Mucosa of rectum (tissue), 2 donors: ENCODE measurements around the gene C11orf21.

Experiments
- H3K27ac ChIP-seq, 2 donors: one replicate each; pipeline ENCODE4 v1.7.0; 2013; ENCODE audit warnings: inconsistent platforms in 2 of 2, low read depth in 2 of 2, low read length in 2 of 2
- H3K27me3 ChIP-seq, 2 donors: one replicate each; pipeline ENCODE4 v1.7.0; 2013; ENCODE audit warnings: low read length in 2 of 2; ENCODE audit not compliant: control insufficient read depth in 2 of 2, insufficient read depth in 2 of 2
- H3K36me3 ChIP-seq, 2 donors: one replicate each; pipeline ENCODE4 v1.7.0; 2013; ENCODE audit warnings: low read length in 2 of 2; ENCODE audit not compliant: control insufficient read depth in 2 of 2, insufficient read depth in 2 of 2
- H3K4me1 ChIP-seq, 2 donors: one replicate each; pipeline ENCODE4 v1.7.0; 2013; ENCODE audit warnings: low read length in 2 of 2, mild to moderate bottlenecking in 1 of 2; ENCODE audit not compliant: control insufficient read depth in 2 of 2, insufficient read depth in 2 of 2
- H3K4me3 ChIP-seq, 2 donors: one replicate each; pipeline ENCODE4 v1.7.0; 2013; ENCODE audit warnings: low read length in 2 of 2
- H3K9ac ChIP-seq, 2 donors: one replicate each; pipeline ENCODE4 v1.7.0; 2013; ENCODE audit warnings: low read length in 2 of 2, low read depth in 1 of 2, mild to moderate bottlenecking in 1 of 2
- H3K9me3 ChIP-seq, 2 donors: one replicate each; pipeline ENCODE4 v1.7.0; 2013; ENCODE audit warnings: low read length in 2 of 2; ENCODE audit not compliant: control insufficient read depth in 2 of 2
- donor health status: healthy.
- donor health status: Normal muscosa, but diverticular disease.

C11orf21 gene

DNA sequence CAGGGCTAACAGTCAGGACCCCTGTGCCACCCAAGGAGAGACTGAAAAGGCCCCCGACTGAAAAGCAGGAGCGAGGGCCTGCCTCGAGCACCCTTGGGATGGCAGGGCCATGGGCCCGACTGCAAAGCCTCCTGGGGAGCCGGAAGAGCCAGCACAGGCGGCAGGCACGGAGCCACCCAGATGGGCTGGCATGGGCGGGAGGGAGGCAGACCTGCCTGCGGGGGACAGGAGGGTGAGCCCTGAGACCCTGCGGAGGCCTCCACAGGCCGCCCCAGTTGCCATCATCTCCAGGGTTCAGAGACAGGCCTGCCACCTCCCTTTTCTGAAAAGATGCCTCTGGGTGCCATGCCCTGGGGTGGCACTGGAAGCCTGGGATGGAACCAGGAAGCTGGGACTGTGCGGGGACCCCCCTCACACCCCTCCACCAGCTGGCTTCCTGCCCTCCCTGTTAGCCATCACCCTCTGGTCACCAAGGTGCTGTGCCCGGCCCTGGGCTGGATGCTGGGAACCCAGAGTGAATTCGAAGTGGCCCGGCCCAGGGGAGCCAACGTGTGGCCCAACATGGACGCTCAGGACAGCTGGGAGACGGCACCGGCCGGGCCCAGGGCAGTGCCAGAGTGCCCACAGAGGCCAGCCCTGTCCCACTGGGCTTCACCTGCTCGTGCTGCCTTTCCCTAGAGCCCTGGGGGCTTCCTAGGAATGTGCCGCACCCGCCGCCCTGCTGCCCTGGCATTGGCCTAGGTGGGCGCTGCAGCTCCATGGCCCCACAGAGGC is 13.9 kb upstream of the C11orf21 start:
- H3K27ac ChIP-seq: peak overlapping the region; percentile 16 to 22
- no peak overlapping the region for H3K4me3 ChIP-seq
- H3K4me1 ChIP-seq: peaks cover 4 to 9% of the 10 kb centered on the region in 2 donors
- H3K9me3 ChIP-seq: no peaks in the 10 kb centered on the region
- no peak overlapping the region for H3K9ac ChIP-seq
- H3K36me3 ChIP-seq: no peaks in the 10 kb centered on the region
- H3K27me3 ChIP-seq: peaks cover 0 to 2% of the 10 kb centered on the region in 2 donors

DNA sequence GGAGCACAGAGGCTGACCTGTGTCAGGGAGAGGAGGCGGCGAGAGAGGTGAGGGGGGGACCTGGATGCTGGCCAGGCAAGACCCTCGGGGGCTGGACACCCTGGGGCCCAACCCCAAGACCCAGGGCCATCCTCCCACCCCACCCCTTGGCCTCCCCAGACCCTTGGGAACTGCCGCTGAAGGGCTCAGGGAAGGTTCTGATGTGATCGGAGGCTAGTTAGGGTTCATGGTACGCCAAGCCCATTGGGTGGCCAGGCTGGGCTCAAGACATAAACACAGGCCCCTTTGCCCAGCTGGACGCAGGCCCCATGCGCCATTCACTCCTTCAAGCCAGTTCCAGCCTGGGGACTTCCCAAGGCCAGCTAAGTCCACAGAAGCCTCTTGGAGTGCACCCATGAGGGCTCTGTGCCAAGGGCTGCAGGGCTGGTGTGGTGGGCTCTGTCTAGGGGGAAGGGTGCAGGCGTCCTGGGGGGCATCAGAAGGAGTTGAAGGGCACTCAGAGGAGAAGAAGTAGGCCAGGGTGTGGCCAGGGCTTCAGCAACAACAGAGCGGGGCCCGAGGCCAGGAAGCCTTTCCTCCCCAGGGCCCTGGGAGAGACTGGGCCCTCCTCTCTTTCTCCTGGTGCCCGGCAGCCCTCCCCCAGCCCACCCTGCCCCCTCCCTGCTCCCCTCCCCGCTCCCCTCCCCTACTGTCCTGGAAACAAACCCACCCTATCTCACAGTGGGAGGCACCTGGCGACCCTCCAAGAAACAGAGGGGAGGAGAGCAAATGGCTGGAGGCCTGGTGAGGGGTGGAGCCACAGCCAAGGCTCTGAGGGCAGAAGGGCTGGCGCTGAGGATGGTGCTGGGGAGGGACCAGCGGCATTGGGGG is 13.0 kb upstream of the C11orf21 start:
- H3K4me1 ChIP-seq: peaks cover 4 to 9% of the 10 kb centered on the region in 2 donors
- H3K27ac ChIP-seq: peak overlapping the region; percentile 58 to 75
- H3K27me3 ChIP-seq: peaks cover 0 to 2% of the 10 kb centered on the region in 2 donors
- no peak overlapping the region for H3K9ac ChIP-seq
- no peak overlapping the region for H3K4me3 ChIP-seq
- no peaks in the 10 kb centered on the region for H3K9me3 ChIP-seq
- H3K36me3 ChIP-seq: no peaks in the 10 kb centered on the region

GRCh38 chr11:2314136-2314524 is 12.4 kb upstream of the C11orf21 start:
- H3K36me3 ChIP-seq: no peaks in the 10 kb centered on the region
- no peak overlapping the region for H3K9ac ChIP-seq
- H3K27me3 ChIP-seq: peaks cover 0 to 2% of the 10 kb centered on the region in 2 donors
- no peaks in the 10 kb centered on the region for H3K9me3 ChIP-seq
- peaks cover 4 to 9% of the 10 kb centered on the region in 2 donors for H3K4me1 ChIP-seq
- H3K4me3 ChIP-seq: no peak overlapping the region
- peak overlapping the region; percentile 58 to 75 for H3K27ac ChIP-seq

DNA sequence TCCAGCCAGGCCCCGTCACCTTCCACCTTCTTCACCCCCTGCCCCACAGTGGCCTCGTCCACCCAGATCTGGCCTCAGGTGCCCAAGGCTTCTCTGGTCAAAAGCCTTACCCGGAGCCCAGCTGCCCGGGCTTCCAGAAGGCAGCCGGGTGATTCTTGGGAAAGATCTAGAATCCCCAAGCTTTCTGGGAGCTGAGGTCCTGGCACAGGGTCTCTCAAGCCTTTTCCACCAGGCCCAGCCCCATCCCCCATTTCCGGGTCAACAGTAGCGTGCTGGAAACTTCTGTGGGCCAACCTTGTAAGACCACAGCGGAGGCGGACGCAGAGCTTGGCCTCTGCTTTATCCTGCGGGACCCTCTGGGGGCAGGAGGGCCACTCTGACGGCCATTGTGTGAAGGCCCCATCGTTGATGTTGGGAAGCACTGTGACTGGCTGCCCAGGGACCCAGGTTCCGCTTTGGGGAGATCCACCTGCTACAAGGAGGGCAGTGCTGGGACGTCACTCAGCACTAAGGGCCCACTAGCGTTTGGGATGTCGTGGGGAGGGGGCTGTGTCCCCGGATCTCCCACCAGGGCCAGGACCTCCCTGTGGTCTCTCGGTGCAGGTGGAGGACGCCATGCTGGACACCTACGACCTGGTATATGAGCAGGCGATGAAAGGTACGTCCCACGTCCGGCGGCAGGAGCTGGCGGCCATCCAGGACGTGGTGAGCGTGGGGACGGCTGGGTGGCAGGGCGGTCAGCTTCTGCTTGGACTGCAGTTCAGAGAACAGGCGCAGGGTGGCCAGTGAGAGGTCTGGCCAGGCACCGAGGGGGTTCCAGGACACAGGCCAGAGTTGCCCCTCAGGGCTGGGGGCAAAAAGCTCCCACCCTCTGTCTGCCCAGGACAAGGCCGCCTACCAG is 11.6 kb upstream of the C11orf21 start:
- Histone ChIP-seq H3K4me1 (peaks cover 4 to 9% of the 10 kb centered on the region in 2 donors), H3K9ac (no peak overlapping the region), H3K4me3 (no peak overlapping the region), H3K9me3 (no peaks in the 10 kb centered on the region), H3K27me3 (peaks cover 0 to 2% of the 10 kb centered on the region in 2 donors), H3K36me3 (no peaks in the 10 kb centered on the region), H3K27ac (no peak overlapping the region)

GRCh38 chr11:2312232-2313042 is 10.7 kb upstream of the C11orf21 start:
- peaks cover 4 to 9% of the 10 kb centered on the region in 2 donors for H3K4me1 ChIP-seq

GRCh38 chr11:2311353-2312133 is 9.8 kb upstream of the C11orf21 start:
- H3K36me3 ChIP-seq: no peaks in the 10 kb centered on the region
- peak overlapping the region in 1 of 2 donors; percentile 16 for H3K27ac ChIP-seq
- no peaks in the 10 kb centered on the region for H3K9me3 ChIP-seq
- peaks cover 0 to 2% of the 10 kb centered on the region in 2 donors for H3K27me3 ChIP-seq
- no peak overlapping the region for H3K9ac ChIP-seq
- no peak overlapping the region for H3K4me3 ChIP-seq
- H3K4me1 ChIP-seq: peaks cover 7 to 16% of the 10 kb centered on the region in 2 donors

More at GRCh38 chr11:2312232-2313042, 10.7 kb upstream of the C11orf21 start:
- H3K36me3 ChIP-seq: no peaks in the 10 kb centered on the region
- peak overlapping the region in 1 of 2 donors; percentile 16 for H3K27ac ChIP-seq
- H3K9me3 ChIP-seq: no peaks in the 10 kb centered on the region
- peaks cover 0 to 2% of the 10 kb centered on the region in 2 donors for H3K27me3 ChIP-seq
- H3K9ac ChIP-seq: no peak overlapping the region
- H3K4me3 ChIP-seq: no peak overlapping the region

DNA sequence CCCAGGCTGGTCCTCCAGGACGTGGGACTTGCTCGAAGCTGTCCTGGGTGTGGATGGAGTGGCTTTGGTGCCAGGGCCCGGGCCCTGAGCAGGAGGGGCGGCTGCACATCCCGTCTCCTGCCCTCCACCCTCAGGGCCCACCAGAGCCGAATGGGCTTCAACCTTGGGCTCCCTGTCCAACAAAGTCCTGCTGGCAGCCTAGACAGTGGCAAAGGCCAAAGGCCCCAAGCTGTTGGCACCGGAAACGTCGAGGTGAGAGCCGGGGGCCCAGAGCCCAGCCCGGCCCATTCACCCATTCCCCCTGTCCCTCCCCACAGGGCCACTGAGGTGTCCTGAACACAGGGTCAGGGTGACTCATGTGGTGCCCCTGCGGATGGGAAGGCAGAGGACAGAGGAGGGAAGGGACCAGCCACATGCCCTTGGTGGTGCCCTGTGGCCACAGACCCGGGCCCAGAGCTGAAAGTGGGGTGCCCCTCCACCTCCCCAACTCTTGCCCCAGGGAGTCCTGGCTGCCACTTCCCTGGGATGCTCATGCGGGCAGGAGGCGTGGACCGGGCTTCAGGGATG is 9.2 kb upstream of the C11orf21 start:
- Histone ChIP-seq H3K27me3 (peaks cover 0 to 2% of the 10 kb centered on the region in 2 donors), H3K9ac (no peak overlapping the region), H3K4me1 (peaks cover 9 to 17% of the 10 kb centered on the region in 2 donors), H3K9me3 (no peaks in the 10 kb centered on the region), H3K4me3 (no peak overlapping the region), H3K36me3 (no peaks in the 10 kb centered on the region), H3K27ac (no peak overlapping the region)

DNA sequence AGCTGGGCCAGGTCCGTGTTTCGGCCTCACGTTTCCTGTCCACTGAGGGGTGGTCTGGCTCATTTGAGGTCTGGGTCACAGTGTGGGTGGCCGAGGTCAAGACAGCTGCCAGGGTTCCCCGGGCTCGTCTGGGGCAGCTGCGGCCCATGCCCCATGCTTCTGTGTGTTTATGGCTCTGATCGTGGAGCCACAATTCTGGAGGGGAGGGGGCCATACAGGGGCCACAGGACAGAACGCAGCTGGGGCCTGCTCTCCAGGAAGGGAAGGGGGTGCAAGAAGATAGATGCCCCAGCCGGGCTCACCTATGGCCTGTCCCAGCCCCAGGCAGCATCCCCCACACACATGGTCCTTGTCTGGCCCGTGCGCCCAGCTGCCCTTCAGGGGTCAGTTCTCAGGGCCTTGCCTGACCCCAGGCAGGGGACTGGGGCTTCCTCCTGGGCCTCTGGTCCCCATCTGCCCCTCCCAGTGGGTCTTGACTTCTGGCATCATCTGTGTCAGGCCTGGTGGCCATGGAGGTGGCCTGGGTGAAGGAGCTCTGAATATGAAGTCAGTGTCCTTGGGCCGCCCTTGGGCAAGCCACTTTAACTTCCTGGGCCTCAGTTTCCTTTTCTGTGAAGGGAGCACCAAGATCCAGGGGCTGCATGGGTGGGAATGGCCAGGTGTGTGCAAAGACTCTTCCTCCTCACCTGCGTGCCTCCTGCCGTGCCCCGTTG is 8.5 kb upstream of the C11orf21 start:
- no peak overlapping the region for H3K9ac ChIP-seq
- H3K9me3 ChIP-seq: no peaks in the 10 kb centered on the region
- H3K27me3 ChIP-seq: peaks cover 0 to 2% of the 10 kb centered on the region in 2 donors
- H3K4me1 ChIP-seq: peaks cover 15 to 22% of the 10 kb centered on the region in 2 donors
- no peak overlapping the region for H3K27ac ChIP-seq
- H3K36me3 ChIP-seq: no peaks in the 10 kb centered on the region
- no peak overlapping the region for H3K4me3 ChIP-seq
